CD14-positive monocyte (primary cell): ENCODE data around the gene RAB20. TPM values are rescaled to one million over a fixed set of nuclear protein-coding genes. Genes with fewer than 3 reads are reported as not detected.
"Not testable (repeated sequence)": the region's sequence is repeated elsewhere in the genome, so short reads cannot be mapped to it uniquely, and the experiment has no call there.

Source experiments
- DNase-seq, 3 donors: peaks; one replicate each; pipeline ENCODE4 v3.0.0-alpha.2; 2011 to 2022
- H2AFZ ChIP-seq: 2 replicates; pipeline ENCODE4 v1.6.0; 2012; ENCODE audit warnings: mild to moderate bottlenecking, low read depth, low read length, inconsistent platforms; ENCODE audit not compliant: insufficient read depth, poor library complexity, severe bottlenecking
- H3K27ac ChIP-seq, 2 donors: 1 replicate in 1 of 2; 2 replicates in 1 of 2; pipeline ENCODE4 v1.5.1; 2012 to 2013; ENCODE audit warnings: low read length in 2 of 2, control low read depth in 1 of 2, inconsistent platforms in 1 of 2, low read depth in 1 of 2, mild to moderate bottlenecking in 1 of 2
- H3K27me3 ChIP-seq, 2 donors: one replicate each; pipeline versions ENCODE4 v1.6.0 to v1.6.1; 2011 to 2013; ENCODE audit warnings: low read length in 2 of 2; ENCODE audit not compliant: control insufficient read depth in 2 of 2, insufficient read depth in 2 of 2
- H3K36me3 ChIP-seq, 2 donors: replicated peaks in 1 of 2; 1 replicate in 1 of 2; 2 replicates in 1 of 2; pipeline versions ENCODE4 v1.5.1 to v1.6.1; 2012 to 2013; ENCODE audit warnings: low read length in 2 of 2, control low read depth in 1 of 2, inconsistent platforms in 1 of 2, mild to moderate bottlenecking in 1 of 2; ENCODE audit not compliant: insufficient read depth in 2 of 2, control insufficient read depth in 1 of 2
- H3K4me1 ChIP-seq, 2 donors: 1 replicate in 1 of 2; 2 replicates in 1 of 2; pipeline versions ENCODE4 v1.5.1 to v1.6.1; 2012 to 2013; ENCODE audit warnings: low read length in 2 of 2, control low read depth in 1 of 2, inconsistent platforms in 1 of 2, mild to moderate bottlenecking in 1 of 2, moderate library complexity in 1 of 2; ENCODE audit not compliant: insufficient read depth in 2 of 2, control insufficient read depth in 1 of 2
- H3K4me2 ChIP-seq: replicated peaks from 2 replicates; pipeline ENCODE3; 2012; ENCODE audit warnings: low read length, moderate library complexity, mild to moderate bottlenecking; ENCODE audit not compliant: poor library complexity, severe bottlenecking; ENCODE audit errors: extremely low read depth
- H3K4me3 ChIP-seq, 3 experiments: fragments of 200-600 bp in 1 of 3; sonication (generic) in 1 of 3; replicated peaks in 1 of 3; 1 replicate in 2 of 3; 2 replicates in 1 of 3; pipeline ENCODE4 v1.5.1; 2011 to 2013; ENCODE audit warnings: low read length in 3 of 3, mild to moderate bottlenecking in 3 of 3, control low read depth in 2 of 3, low read depth in 2 of 3, inconsistent platforms in 1 of 3, moderate library complexity in 1 of 3
- H3K79me2 ChIP-seq: 2 replicates; pipeline ENCODE4 v1.6.0; 2012; ENCODE audit warnings: mild to moderate bottlenecking, control low read depth, inconsistent platforms, low read length, moderate library complexity; ENCODE audit not compliant: insufficient read depth
- H3K9ac ChIP-seq: 2 replicates; pipeline ENCODE4 v1.6.0; 2017; ENCODE audit warnings: low read length, mild to moderate bottlenecking; ENCODE audit not compliant: insufficient read depth, poor library complexity, severe bottlenecking
- H3K9me3 ChIP-seq, 2 donors: replicated peaks in 1 of 2; 1 replicate in 1 of 2; 2 replicates in 1 of 2; pipeline versions ENCODE4 v1.5.1 to v1.6.1; 2012 to 2013; ENCODE audit warnings: low read length in 2 of 2, control low read depth in 1 of 2; ENCODE audit not compliant: control insufficient read depth in 1 of 2, insufficient read depth in 1 of 2
- H4K20me1 ChIP-seq: 2 replicates; pipeline ENCODE4 v1.6.0; 2012; ENCODE audit warnings: mild to moderate bottlenecking, low read length, control low read depth, moderate library complexity; ENCODE audit not compliant: insufficient read depth
- H3K27ac Mint-ChIP-seq, 7 donors: one replicate each; pipeline ENCODE4 v1.8.0; 2020; ENCODE audit warnings: mild to moderate bottlenecking in 7 of 7, mixed read lengths in 7 of 7, moderate library complexity in 6 of 7, inconsistent platforms in 2 of 7
- H3K27me3 Mint-ChIP-seq, 3 donors: one replicate each; pipeline ENCODE4 v1.8.0; 2021 to 2022; ENCODE audit warnings: low read depth in 3 of 3, mild to moderate bottlenecking in 3 of 3, mixed read lengths in 3 of 3, moderate library complexity in 3 of 3, inconsistent platforms in 1 of 3
- H3K36me3 Mint-ChIP-seq, 2 donors: one replicate each; pipeline ENCODE4 v1.8.0; 2020; ENCODE audit warnings: mixed read lengths in 2 of 2, inconsistent platforms in 1 of 2, mild to moderate bottlenecking in 1 of 2
- H3K4me1 Mint-ChIP-seq: one replicate; pipeline ENCODE4 v1.8.0; 2020; ENCODE audit warnings: mild to moderate bottlenecking, mixed read lengths
- H3K4me3 Mint-ChIP-seq, 2 donors: one replicate each; pipeline ENCODE4 v1.8.0; 2020; ENCODE audit warnings: mild to moderate bottlenecking in 2 of 2, mixed read lengths in 2 of 2, moderate library complexity in 1 of 2
- H3K9me3 Mint-ChIP-seq, 7 donors: one replicate each; pipeline ENCODE4 v1.8.0; 2020 to 2022; ENCODE audit warnings: mixed read lengths in 7 of 7, mild to moderate bottlenecking in 6 of 7, moderate library complexity in 6 of 7, inconsistent platforms in 2 of 7
- CTCF ChIP-seq: fragments of 200-600 bp; IDR thresholded peaks from one replicate; pipeline ENCODE4 v1.8.0; 2022; ENCODE audit warnings: antibody characterized with exemption, mild to moderate bottlenecking
- WGBS: methylation state at CpG from one replicate; pipeline ENCODE4 v1.1.5; 2013; ENCODE audit warnings: missing lambda C conversion rate; ENCODE audit not compliant: insufficient coverage; 5-methylcytosine and 5-hydroxymethylcytosine counted together
- intact Hi-C, 2 donors: fragments of 100-400 bp; cut with micrococcal nuclease; formaldehyde crosslinking; loops; one replicate each; pipeline versions ENCODE4 v1.15.0 to v1.15.1; 2023
- polyA plus RNA-seq, 3 donors: library from polyadenylated mRNA; depleted of rRNA in 1 of 3; unstranded in 2 of 3; stranded (reverse) in 1 of 3; fragments of 300-500 nt in 2 of 3; fragments of >200 nt in 1 of 3; fragmentation: Illumina TruSeq in 2 of 3; gene quantifications; 1 replicate in 2 of 3; 2 replicates in 1 of 3; pipeline ENCODE4 v1.2.3, GENCODE V29; 2012 to 2021

RAB20 gene
- polyA plus RNA-seq, 3 donors, result 37.8 to 77.5 (median 43.1) TPM

GRCh38 chr13:110607675-110608224, 46.2 kb upstream of the RAB20 start:
- no peak overlapping the region for H3K9ac ChIP-seq

GRCh38 chr13:110606281-110606680, 44.8 kb upstream of the RAB20 start:
- H3K9me3 ChIP-seq, H3K79me2 ChIP-seq, H3K27me3 ChIP-seq, H3K4me1 Mint-ChIP-seq, H3K4me3 ChIP-seq, H3K27ac Mint-ChIP-seq, H2AFZ ChIP-seq, H3K9me3 Mint-ChIP-seq, H3K36me3 ChIP-seq, H3K9ac ChIP-seq, H3K4me1 ChIP-seq, H3K4me2 ChIP-seq, H4K20me1 ChIP-seq, H3K36me3 Mint-ChIP-seq, H3K27ac ChIP-seq, DNase-seq, intact Hi-C loops, H3K4me3 Mint-ChIP-seq: not testable (repeated sequence)
- H3K27me3 Mint-ChIP-seq, result peaks cover 5 to 24% (median 10%) of the 10 kb centered on the region in 3 donors
- WGBS, result no CpG with 5 or more reads among the region's 33 CpGs

More at GRCh38 chr13:110607675-110608224, 46.2 kb upstream of the RAB20 start:
- WGBS, result no CpG with 5 or more reads among the region's 3 CpGs
- no peak overlapping the region for H3K4me3 Mint-ChIP-seq
- H3K4me1 Mint-ChIP-seq, result no peaks in the 10 kb centered on the region
- no peak for TF ChIP-seq CTCF
- no peak overlapping the region for H3K27ac ChIP-seq
- no peak for DNase-seq
- H3K4me3 ChIP-seq, result no peak overlapping the region
- H3K27me3 Mint-ChIP-seq, result peaks cover 3 to 25% (median 9%) of the 10 kb centered on the region in 3 donors
- H3K79me2 ChIP-seq, result no peaks in the 10 kb centered on the region
- H2AFZ ChIP-seq, result no peak overlapping the region
- peaks cover 0 to 4% (median 0%) of the 10 kb centered on the region in 7 donors for H3K9me3 Mint-ChIP-seq
- H4K20me1 ChIP-seq, result no peaks in the 10 kb centered on the region
- intact Hi-C loops, result no loop called here
- no peaks in the 10 kb centered on the region for H3K36me3 ChIP-seq
- no peak overlapping the region for H3K27ac Mint-ChIP-seq
- H3K4me1 ChIP-seq, result no peaks in the 10 kb centered on the region
- no peaks in the 10 kb centered on the region for H3K27me3 ChIP-seq
- no peak overlapping the region for H3K4me2 ChIP-seq
- H3K9me3 ChIP-seq, result no peaks in the 10 kb centered on the region
- H3K36me3 Mint-ChIP-seq, result no peaks in the 10 kb centered on the region
